Measurements from ENCODE around the gene FAM53A. TPM values are rescaled to one million over a fixed set of nuclear protein-coding genes. Genes with fewer than 3 reads are reported as not detected.

FAM53A gene
- total RNA-seq, 4 donors from 2014 or later: 1.3 to 3.2 TPM; not detected in 2

GRCh38 chr4:1658146-1658545 lies 26.0 kb downstream of the FAM53A start:
- no peak for DNase-seq
- Histone ChIP-seq H3K4me1 (no peaks in the 10 kb centered on the region), H3K27ac (no peak overlapping the region), H3K27me3 (no peaks in the 10 kb centered on the region), H3K9me3 (no peaks in the 10 kb centered on the region), H3K4me3 (no peak overlapping the region), H3K36me3 (no peaks in the 10 kb centered on the region)
- no peak for TF ChIP-seq CTCF (IDR thresholded peaks at IDR 0.05)
- no peak for TF ChIP-seq POLR2A (IDR thresholded peaks at IDR 0.05)
- intact Hi-C loops (cut with DNase I; ENCODE audit: low total_unique reads): no loop called here

GRCh38 chr4:1656986-1657385 lies 27.1 kb downstream of the FAM53A start:
- Histone ChIP-seq H3K4me3 (no peak overlapping the region), H3K27me3 (no peaks in the 10 kb centered on the region), H3K36me3 (no peaks in the 10 kb centered on the region), H3K9me3 (no peaks in the 10 kb centered on the region), H3K4me1 (no peaks in the 10 kb centered on the region), H3K27ac (no peak overlapping the region)
- TF ChIP-seq POLR2A (IDR thresholded peaks at IDR 0.05): no peak
- intact Hi-C loops (cut with DNase I; ENCODE audit: low total_unique reads): no loop called here
- no peak for DNase-seq

GRCh38 chr4:1656132-1656531 lies 28.0 kb downstream of the FAM53A start:
- no peak for DNase-seq
- H3K27me3 ChIP-seq: no peaks in the 10 kb centered on the region
- no peaks in the 10 kb centered on the region for H3K36me3 ChIP-seq
- no peak overlapping the region for H3K4me3 ChIP-seq
- TF ChIP-seq CTCF (IDR thresholded peaks at IDR 0.05) (no peak), POLR2A (IDR thresholded peaks at IDR 0.05) (no peak)
- no peak overlapping the region for H3K27ac ChIP-seq
- H3K9me3 ChIP-seq: no peaks in the 10 kb centered on the region
- intact Hi-C loops (cut with DNase I; ENCODE audit: low total_unique reads): no loop called here
- H3K4me1 ChIP-seq: no peaks in the 10 kb centered on the region

GRCh38 chr4:1655676-1656075 lies 28.4 kb downstream of the FAM53A start:
- Histone ChIP-seq H3K4me1 (no peaks in the 10 kb centered on the region), H3K27ac (no peak overlapping the region), H3K9me3 (no peaks in the 10 kb centered on the region), H3K27me3 (no peaks in the 10 kb centered on the region), H3K4me3 (no peak overlapping the region), H3K36me3 (no peaks in the 10 kb centered on the region)
- intact Hi-C loops (cut with DNase I; ENCODE audit: low total_unique reads): no loop called here
- DNase-seq: no peak
- TF ChIP-seq POLR2A (IDR thresholded peaks at IDR 0.05) (no peak), CTCF (IDR thresholded peaks at IDR 0.05) (no peak)

- Histone ChIP-seq H3K4me3 (no peak overlapping the region), H3K9me3 (no peaks in the 10 kb centered on the region), H3K27me3 (no peaks in the 10 kb centered on the region), H3K27ac (no peak overlapping the region), H3K4me1 (no peaks in the 10 kb centered on the region), H3K36me3 (no peaks in the 10 kb centered on the region)
- TF ChIP-seq CTCF (IDR thresholded peaks at IDR 0.05) (no peak), POLR2A (IDR thresholded peaks at IDR 0.05) (no peak)
- intact Hi-C loops (cut with DNase I; ENCODE audit: low total_unique reads): no loop called here
- no peak for DNase-seq
Measured at GRCh38 chr4:1655081-1655480, 29.0 kb downstream of the FAM53A start.
